Measurements from ENCODE around the gene ARSJ.
"Not testable (repeated sequence)": the region's sequence is repeated elsewhere in the genome, so short reads cannot be mapped to it uniquely, and the experiment has no call there.

ARSJ gene

DNA sequence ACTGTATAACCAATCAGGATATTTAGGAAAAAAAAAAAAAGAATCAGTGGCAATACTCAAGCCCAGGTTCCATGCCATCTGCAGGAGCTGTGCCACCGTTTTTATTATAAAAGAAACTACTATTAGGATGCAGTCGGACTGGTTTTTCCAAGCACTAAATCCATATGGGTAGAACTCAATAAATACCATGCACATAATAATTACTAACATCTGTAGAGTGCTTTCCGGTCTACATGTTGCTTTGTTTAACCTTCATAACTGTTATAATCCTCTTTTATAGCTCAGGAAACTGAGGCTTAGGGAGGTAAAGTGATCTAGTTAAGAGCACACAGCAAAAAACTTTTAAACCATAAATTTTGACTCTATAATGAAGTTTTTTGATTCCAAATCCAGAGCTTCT is 24.0 kb downstream of the ARSJ start:
- Histone ChIP-seq H3K9ac (ENCODE audit: low read depth, low read length) (no peak overlapping the region), H3K4me1 (ENCODE audit: insufficient read depth, low read length) (peaks cover 25% of the 10 kb centered on the region), H3K27ac (ENCODE audit: low read depth, low read length) (no peak overlapping the region), H3K27me3 (ENCODE audit: insufficient read depth, low read length) (no peaks in the 10 kb centered on the region), H3K4me3 (ENCODE audit: low read length) (no peak overlapping the region), H3K9me3 (ENCODE audit: insufficient read depth, low read depth, low read length) (no peaks in the 10 kb centered on the region), H3K36me3 (ENCODE audit: insufficient read depth, low read length) (no peaks in the 10 kb centered on the region)
- WGBS, result 88% methylated on average over 2 of the region's 3 CpGs

DNA sequence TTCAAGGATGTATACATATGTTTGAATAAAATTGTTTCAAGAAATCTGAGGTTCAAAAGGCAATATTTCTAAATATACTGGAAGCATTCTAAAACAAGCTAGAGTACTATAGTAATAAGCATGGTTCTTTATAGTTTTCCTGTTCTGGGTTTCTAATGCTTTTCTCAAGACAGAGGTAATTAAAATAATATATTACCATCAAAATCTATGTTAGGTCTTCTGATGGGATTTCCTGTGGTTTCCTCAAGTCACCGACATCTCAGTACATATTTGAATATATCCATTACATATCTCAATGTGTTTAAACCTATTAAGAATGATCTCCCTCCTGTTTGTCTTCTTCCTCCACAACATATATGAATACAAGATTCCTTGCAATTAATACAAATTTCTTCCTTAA is 25.6 kb downstream of the ARSJ start:
- Histone ChIP-seq H3K27me3 (ENCODE audit: insufficient read depth, low read length) (no peaks in the 10 kb centered on the region), H3K4me1 (ENCODE audit: insufficient read depth, low read length) (peaks cover 18% of the 10 kb centered on the region), H3K9me3 (ENCODE audit: insufficient read depth, low read depth, low read length) (no peaks in the 10 kb centered on the region), H3K9ac (ENCODE audit: low read depth, low read length) (no peak overlapping the region), H3K36me3 (ENCODE audit: insufficient read depth, low read length) (no peaks in the 10 kb centered on the region), H3K27ac (ENCODE audit: low read depth, low read length) (no peak overlapping the region), H3K4me3 (ENCODE audit: low read length) (no peak overlapping the region)
- 100% methylated on average over 1 of the region's 1 CpG for WGBS

DNA sequence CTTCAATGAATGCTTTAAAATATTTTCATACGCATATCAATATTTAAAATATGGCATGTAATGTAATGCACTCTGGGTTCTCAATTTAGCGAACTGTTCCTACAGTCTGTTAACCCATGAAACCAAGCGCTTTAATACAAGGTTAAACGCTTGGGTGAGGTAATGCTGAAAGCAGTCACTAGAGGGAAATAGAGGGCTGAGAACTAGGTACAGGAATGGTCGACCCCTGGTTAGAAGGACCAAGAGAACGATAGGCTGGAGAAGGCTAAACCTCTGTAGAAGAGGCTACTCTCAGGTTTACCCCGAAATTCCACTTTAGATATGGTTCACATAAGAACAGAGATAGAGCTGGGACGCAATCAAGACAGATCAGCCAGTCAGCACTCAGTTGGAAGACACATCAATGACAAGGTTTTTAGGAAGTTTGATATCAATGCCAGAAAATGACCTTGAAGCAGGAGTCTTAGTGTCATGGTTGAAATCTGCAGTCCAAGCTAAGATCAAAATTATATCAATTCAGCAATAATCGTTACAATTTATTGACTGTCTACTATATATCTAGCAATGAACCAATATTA is 26.9 kb downstream of the ARSJ start:
- Histone ChIP-seq H3K27ac (ENCODE audit: low read depth, low read length) (no peak overlapping the region), H3K36me3 (ENCODE audit: insufficient read depth, low read length) (no peaks in the 10 kb centered on the region), H3K9ac (ENCODE audit: low read depth, low read length) (no peak overlapping the region), H3K4me3 (ENCODE audit: low read length) (no peak overlapping the region), H3K4me1 (ENCODE audit: insufficient read depth, low read length) (peaks cover 9% of the 10 kb centered on the region; the same call in 1 of the 2 replicates), H3K27me3 (ENCODE audit: insufficient read depth, low read length) (no peaks in the 10 kb centered on the region), H3K9me3 (ENCODE audit: insufficient read depth, low read depth, low read length) (no peaks in the 10 kb centered on the region)
- WGBS, result 54% methylated on average over 8 of the region's 9 CpGs

- H3K4me1 ChIP-seq (ENCODE audit: insufficient read depth, low read length), result peaks cover 3% of the 10 kb centered on the region
- H3K9ac ChIP-seq (ENCODE audit: low read depth, low read length), result no peak overlapping the region
- H3K27me3 ChIP-seq (ENCODE audit: insufficient read depth, low read length), result no peaks in the 10 kb centered on the region
- H3K9me3 ChIP-seq (ENCODE audit: insufficient read depth, low read depth, low read length), result no peaks in the 10 kb centered on the region
- H3K4me3 ChIP-seq (ENCODE audit: low read length), result no peak overlapping the region
- no peaks in the 10 kb centered on the region for H3K36me3 ChIP-seq (ENCODE audit: insufficient read depth, low read length)
- 94% methylated on average over 5 of the region's 6 CpGs for WGBS
- no peak overlapping the region for H3K27ac ChIP-seq (ENCODE audit: low read depth, low read length)
Measured at GRCh38 chr4:113951263-113951662, 28.2 kb downstream of the ARSJ start.

DNA sequence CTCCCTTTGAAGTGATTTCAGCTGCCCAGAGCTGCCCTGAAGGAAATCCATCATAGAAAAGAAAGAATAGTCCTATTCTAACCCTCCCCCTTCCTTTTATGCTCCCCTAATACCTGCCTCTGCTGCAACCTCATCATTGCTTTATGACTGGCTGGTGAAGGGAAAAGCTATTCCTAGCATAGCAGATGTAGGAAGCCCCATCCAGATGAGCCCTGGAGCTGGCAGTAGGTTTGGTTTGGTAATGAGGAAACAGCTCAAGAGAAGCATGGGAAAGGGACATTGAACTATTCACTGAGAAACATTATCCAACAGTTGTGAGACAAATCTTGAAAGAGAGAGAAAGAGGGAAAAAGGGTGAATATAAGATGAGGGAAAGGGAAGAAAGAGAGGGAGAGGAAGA is 29.2 kb downstream of the ARSJ start:
- H3K36me3 ChIP-seq (ENCODE audit: insufficient read depth, low read length), result no peaks in the 10 kb centered on the region

GRCh38 chr4:113947484-113947883 is 32.0 kb downstream of the ARSJ start:
- Histone ChIP-seq H3K9me3 (ENCODE audit: insufficient read depth, low read depth, low read length) (no peaks in the 10 kb centered on the region), H3K4me3 (ENCODE audit: low read length) (no peak overlapping the region), H3K4me1 (ENCODE audit: insufficient read depth, low read length) (peaks cover 6% of the 10 kb centered on the region; the same call in 1 of the 2 replicates), H3K36me3 (ENCODE audit: insufficient read depth, low read length) (no peaks in the 10 kb centered on the region), H3K9ac (ENCODE audit: low read depth, low read length) (no peak overlapping the region), H3K27me3 (ENCODE audit: insufficient read depth, low read length) (no peaks in the 10 kb centered on the region), H3K27ac (ENCODE audit: low read depth, low read length) (no peak overlapping the region)
- 88% methylated on average over 1 of the region's 1 CpG for WGBS

More for the DNA sequence above, 29.2 kb downstream of the ARSJ start:
- H3K9ac ChIP-seq (ENCODE audit: low read depth, low read length), result no peak overlapping the region
- no peak overlapping the region for H3K4me3 ChIP-seq (ENCODE audit: low read length)
- peaks cover 6% of the 10 kb centered on the region; the same call in 1 of the 2 replicates for H3K4me1 ChIP-seq (ENCODE audit: insufficient read depth, low read length)
- no peaks in the 10 kb centered on the region for H3K27me3 ChIP-seq (ENCODE audit: insufficient read depth, low read length)
- no peak overlapping the region for H3K27ac ChIP-seq (ENCODE audit: low read depth, low read length)
- no peaks in the 10 kb centered on the region for H3K9me3 ChIP-seq (ENCODE audit: insufficient read depth, low read depth, low read length)

- Histone ChIP-seq H3K4me3 (ENCODE audit: low read length) (no peak overlapping the region), H3K36me3 (ENCODE audit: insufficient read depth, low read length) (no peaks in the 10 kb centered on the region), H3K4me1 (ENCODE audit: insufficient read depth, low read length) (peaks cover 6% of the 10 kb centered on the region; the same call in 1 of the 2 replicates), H3K9ac (ENCODE audit: low read depth, low read length) (no peak overlapping the region), H3K9me3 (ENCODE audit: insufficient read depth, low read depth, low read length) (no peaks in the 10 kb centered on the region), H3K27ac (ENCODE audit: low read depth, low read length) (peak overlapping the region; percentile 11; the same call in 1 of the 2 replicates), H3K27me3 (ENCODE audit: insufficient read depth, low read length) (no peaks in the 10 kb centered on the region)
- WGBS, result 30% methylated on average over 1 of the region's 1 CpG
Measured at GRCh38 chr4:113945906-113946305, 33.5 kb downstream of the ARSJ start.

- H3K27me3 ChIP-seq (ENCODE audit: insufficient read depth, low read length), result no peaks in the 10 kb centered on the region
- no peaks in the 10 kb centered on the region for H3K36me3 ChIP-seq (ENCODE audit: insufficient read depth, low read length)
- no peaks in the 10 kb centered on the region for H3K9me3 ChIP-seq (ENCODE audit: insufficient read depth, low read depth, low read length)
- peaks cover 6% of the 10 kb centered on the region; the same call in 1 of the 2 replicates for H3K4me1 ChIP-seq (ENCODE audit: insufficient read depth, low read length)
- H3K27ac ChIP-seq (ENCODE audit: low read depth, low read length), result no peak overlapping the region
- 92% methylated on average over 3 of the region's 3 CpGs for WGBS
- H3K9ac ChIP-seq (ENCODE audit: low read depth, low read length), result no peak overlapping the region
- H3K4me3 ChIP-seq (ENCODE audit: low read length), result no peak overlapping the region
Measured at GRCh38 chr4:113943863-113944262, 35.6 kb downstream of the ARSJ start.

- Histone ChIP-seq H3K9me3 (ENCODE audit: insufficient read depth, low read depth, low read length) (no peaks in the 10 kb centered on the region), H3K4me1 (ENCODE audit: insufficient read depth, low read length) (peaks cover 6% of the 10 kb centered on the region; the same call in 1 of the 2 replicates), H3K27me3 (ENCODE audit: insufficient read depth, low read length) (no peaks in the 10 kb centered on the region), H3K27ac (ENCODE audit: low read depth, low read length) (no peak overlapping the region), H3K9ac (ENCODE audit: low read depth, low read length) (no peak overlapping the region), H3K36me3 (ENCODE audit: insufficient read depth, low read length) (no peaks in the 10 kb centered on the region), H3K4me3 (ENCODE audit: low read length) (no peak overlapping the region)
- 44% methylated on average over 1 of the region's 1 CpG for WGBS
Measured at GRCh38 chr4:113943085-113943484, 36.4 kb downstream of the ARSJ start.

DNA sequence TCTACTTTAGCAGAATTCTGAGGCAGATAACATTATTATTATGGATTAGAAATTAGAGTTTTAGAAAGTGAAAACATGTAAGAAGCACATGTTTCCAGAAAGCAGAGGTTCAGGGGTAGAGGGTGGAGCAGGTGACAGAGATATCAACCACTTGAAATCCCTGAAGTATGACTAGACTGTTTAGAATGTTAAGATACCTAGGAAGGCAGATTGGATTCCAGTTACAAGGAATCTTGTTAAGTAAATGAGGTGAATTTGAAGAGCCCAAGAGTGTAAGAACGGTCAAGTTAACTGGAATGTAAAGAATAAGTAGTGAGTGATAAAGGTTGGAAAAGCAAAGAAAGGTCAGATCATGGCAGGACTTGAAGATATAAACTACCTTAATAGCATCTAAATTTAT is 37.6 kb downstream of the ARSJ start:
- Histone ChIP-seq H3K9me3 (ENCODE audit: insufficient read depth, low read depth, low read length) (no peaks in the 10 kb centered on the region), H3K9ac (ENCODE audit: low read depth, low read length) (no peak overlapping the region), H3K27me3 (ENCODE audit: insufficient read depth, low read length) (no peaks in the 10 kb centered on the region), H3K36me3 (ENCODE audit: insufficient read depth, low read length) (no peaks in the 10 kb centered on the region), H3K4me3 (ENCODE audit: low read length) (no peak overlapping the region), H3K27ac (ENCODE audit: low read depth, low read length) (no peak overlapping the region), H3K4me1 (ENCODE audit: insufficient read depth, low read length) (peaks cover 6% of the 10 kb centered on the region; the same call in 1 of the 2 replicates)
- 85% methylated on average over 1 of the region's 1 CpG for WGBS

DNA sequence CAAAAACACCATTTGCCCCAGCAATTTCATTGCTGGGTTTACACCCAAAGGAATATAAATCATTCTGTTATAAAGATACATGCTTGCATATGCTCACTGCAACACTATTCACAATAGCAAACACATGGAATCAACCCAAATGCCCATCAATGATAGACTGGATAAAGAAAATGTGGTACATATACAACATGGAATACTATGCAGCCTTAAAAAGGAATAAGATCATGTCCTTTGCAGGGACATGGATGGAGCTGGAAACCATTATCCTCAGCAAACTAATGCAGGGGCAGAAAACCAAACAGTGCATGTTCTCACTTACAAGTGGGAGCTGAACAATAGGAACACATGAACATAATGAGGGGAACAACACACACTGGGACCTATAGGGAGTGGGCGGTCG is 39.3 kb downstream of the ARSJ start:
- H3K27ac ChIP-seq (ENCODE audit: low read depth, low read length); H3K4me3 ChIP-seq (ENCODE audit: low read length); H3K9me3 ChIP-seq (ENCODE audit: insufficient read depth, low read depth, low read length); H3K27me3 ChIP-seq (ENCODE audit: insufficient read depth, low read length); H3K9ac ChIP-seq (ENCODE audit: low read depth, low read length); H3K36me3 ChIP-seq (ENCODE audit: insufficient read depth, low read length); H3K4me1 ChIP-seq (ENCODE audit: insufficient read depth, low read length): not testable (repeated sequence)
- 95% methylated on average over 2 of the region's 2 CpGs for WGBS

- Histone ChIP-seq H3K36me3 (ENCODE audit: insufficient read depth, low read length) (no peaks in the 10 kb centered on the region), H3K9ac (ENCODE audit: low read depth, low read length) (no peak overlapping the region), H3K9me3 (ENCODE audit: insufficient read depth, low read depth, low read length) (no peaks in the 10 kb centered on the region), H3K27me3 (ENCODE audit: insufficient read depth, low read length) (no peaks in the 10 kb centered on the region), H3K4me1 (ENCODE audit: insufficient read depth, low read length) (no peaks in the 10 kb centered on the region), H3K4me3 (ENCODE audit: low read length) (no peak overlapping the region), H3K27ac (ENCODE audit: low read depth, low read length) (no peak overlapping the region)
Measured at GRCh38 chr4:113935190-113935589, 44.3 kb downstream of the ARSJ start.

Data from HUES64 (cell line).